GM12892 (cell line): ENCODE measurements around the gene CDX1.

Experiments
- POLR2A ChIP-seq: IDR thresholded peaks from 2 replicates; pipeline ENCODE4 v1.6.1; 2011; ENCODE audit warnings: low read depth, low read length, control low read depth
- POLR2AphosphoS5 ChIP-seq: IDR thresholded peaks from 2 replicates; pipeline ENCODE4 v1.6.1; 2011; ENCODE audit warnings: low read depth, low read length, control low read depth
- TAF1 ChIP-seq: IDR thresholded peaks from 2 replicates; pipeline ENCODE4 v1.6.1; 2011; ENCODE audit warnings: low read depth, mild to moderate bottlenecking, control low read depth, low read length, borderline replicate concordance

- no peak for TF ChIP-seq TAF1
- no peak for TF ChIP-seq POLR2A
- no peak for TF ChIP-seq POLR2AphosphoS5
These were observed 17.4 kb downstream of the CDX1 start for GRCh38 chr5:150184006-150184405.
